ENCODE measurements around the gene CLDN5.

DNA sequence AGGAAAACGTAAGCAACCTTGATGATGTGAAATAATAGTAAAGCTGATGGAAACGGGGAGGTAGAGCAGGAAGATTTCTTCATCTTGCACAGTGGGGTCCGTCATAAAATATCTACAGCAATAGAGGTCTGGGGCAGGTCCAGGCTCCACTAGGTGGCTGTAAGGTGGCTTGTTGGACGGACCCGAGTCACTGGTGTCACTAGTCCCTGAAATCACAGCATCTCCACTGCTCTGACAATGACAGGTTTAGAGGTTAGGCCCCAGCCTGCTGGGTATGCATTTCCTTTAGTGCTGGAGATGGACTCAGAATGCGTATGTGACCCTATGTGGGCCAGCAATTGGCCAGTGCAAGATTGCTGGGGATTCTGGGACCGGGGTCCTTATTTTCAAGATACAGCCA, 25.2 kb upstream of the CLDN5 start:
- TF ChIP-seq, protein P1, sequence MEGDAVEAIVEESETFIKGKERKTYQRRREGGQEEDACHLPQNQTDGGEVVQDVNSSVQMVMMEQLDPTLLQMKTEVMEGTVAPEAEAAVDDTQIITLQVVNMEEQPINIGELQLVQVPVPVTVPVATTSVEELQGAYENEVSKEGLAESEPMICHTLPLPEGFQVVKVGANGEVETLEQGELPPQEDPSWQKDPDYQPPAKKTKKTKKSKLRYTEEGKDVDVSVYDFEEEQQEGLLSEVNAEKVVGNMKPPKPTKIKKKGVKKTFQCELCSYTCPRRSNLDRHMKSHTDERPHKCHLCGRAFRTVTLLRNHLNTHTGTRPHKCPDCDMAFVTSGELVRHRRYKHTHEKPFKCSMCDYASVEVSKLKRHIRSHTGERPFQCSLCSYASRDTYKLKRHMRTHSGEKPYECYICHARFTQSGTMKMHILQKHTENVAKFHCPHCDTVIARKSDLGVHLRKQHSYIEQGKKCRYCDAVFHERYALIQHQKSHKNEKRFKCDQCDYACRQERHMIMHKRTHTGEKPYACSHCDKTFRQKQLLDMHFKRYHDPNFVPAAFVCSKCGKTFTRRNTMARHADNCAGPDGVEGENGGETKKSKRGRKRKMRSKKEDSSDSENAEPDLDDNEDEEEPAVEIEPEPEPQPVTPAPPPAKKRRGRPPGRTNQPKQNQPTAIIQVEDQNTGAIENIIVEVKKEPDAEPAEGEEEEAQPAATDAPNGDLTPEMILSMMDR (IDR thresholded peaks at IDR 0.05; ENCODE audit: borderline replicate concordance, extremely low read depth, low read length, poor library complexity, severe bottlenecking), result no peak
- no peak for TF ChIP-seq EZH2 (IDR thresholded peaks at IDR 0.05; ENCODE audit: borderline replicate concordance, low read depth, low read length, severe bottlenecking)

Data from DND-41 (cell line).